ENCODE data around the gene PIGS.
A peak's percentile ranks its signal among the peaks of the same experiment; 100 is the strongest.
"Not testable (repeated sequence)": the region's sequence is repeated elsewhere in the genome, so short reads cannot be mapped to it uniquely, and the experiment has no call there.

The PIGS gene

GRCh38 chr17:28578246-28579195, 7.2 kb upstream of the PIGS start:
- no peak for DNase-seq

GRCh38 chr17:28577466-28577824, 6.1 kb upstream of the PIGS start:
- DNase-seq, result no peak

GRCh38 chr17:28576758-28577465, 5.6 kb upstream of the PIGS start, which contains the start of gene ALDOC:
Gene ALDOC, minus strand, starts transcription at chr17:28576895. Its CDS starts 1,363 bp downstream, at chr17:28575532.
- DNase-seq, result peak; percentile 17 to 41

- DNase-seq, result not testable (repeated sequence)
Measured at GRCh38 chr17:28576016-28576415, 4.7 kb upstream of the PIGS start.

- peak in 1 of 2 experiments; percentile 21 for DNase-seq
Measured at GRCh38 chr17:28575126-28575795, 3.9 kb upstream of the PIGS start.

- no peak for DNase-seq
Measured at GRCh38 chr17:28574526-28574925, 3.2 kb upstream of the PIGS start.

- DNase-seq, result no peak
Measured at GRCh38 chr17:28573966-28574480, 2.7 kb upstream of the PIGS start.

GRCh38 chr17:28573521-28573920, 2.2 kb upstream of the PIGS start:
- no peak for DNase-seq

- DNase-seq, result no peak
Measured at GRCh38 chr17:28573040-28573380, 1.7 kb upstream of the PIGS start.

- DNase-seq, result no peak
Measured at GRCh38 chr17:28572259-28573039, 1.1 kb upstream of the PIGS start.

- DNase-seq, result peak in 1 of 2 experiments; percentile 60
Measured at GRCh38 chr17:28570716-28571360, 486 bp downstream of the PIGS start.

- DNase-seq, result no peak
Measured at GRCh38 chr17:28569446-28569845, 1.9 kb downstream of the PIGS start.

GRCh38 chr17:28567604-28568003, 3.7 kb downstream of the PIGS start:
- no peak for DNase-seq

- no peak for DNase-seq
Measured at GRCh38 chr17:28563475-28563874, 7.8 kb downstream of the PIGS start.

GRCh38 chr17:28555022-28555421, 16.3 kb downstream of the PIGS start:
- no peak for DNase-seq

- no peak for DNase-seq
Measured at GRCh38 chr17:28554565-28554964, 16.8 kb downstream of the PIGS start.

GRCh38 chr17:28553000-28553505, 18.3 kb downstream of the PIGS start:
- DNase-seq, result no peak

- peak; percentile 69 to 90 for DNase-seq
Measured at GRCh38 chr17:28552176-28552999, 18.9 kb downstream of the PIGS start, which contains the start of gene UNC119. Gene UNC119, minus strand, starts transcription at chr17:28552624. Its CDS starts 67 bp downstream, at chr17:28552557.

- peak in 1 of 2 experiments; percentile 56 for DNase-seq
Measured at GRCh38 chr17:28551421-28552175, 19.7 kb downstream of the PIGS start.

GRCh38 chr17:28550858-28551257, 20.5 kb downstream of the PIGS start:
- no peak for DNase-seq

All from NCI-H524 (cell line).